NCI-H69 (cell line): ENCODE data around the gene CRHBP.
"Not testable (repeated sequence)": the region's sequence is repeated elsewhere in the genome, so short reads cannot be mapped to it uniquely, and the experiment has no call there.

ENCODE experiments used
- DNase-seq: peaks from one replicate; lab custom pipeline; 2025; lab: John Stamatoyannopoulos, UW

CRHBP gene

GRCh38 chr5:76952795-76953536 is at the start of gene CRHBP:
TSS of gene CRHBP (plus strand) at chr5:76953045. CDS start at chr5:76953135, 90 bp downstream.
- no peak for DNase-seq

DNA sequence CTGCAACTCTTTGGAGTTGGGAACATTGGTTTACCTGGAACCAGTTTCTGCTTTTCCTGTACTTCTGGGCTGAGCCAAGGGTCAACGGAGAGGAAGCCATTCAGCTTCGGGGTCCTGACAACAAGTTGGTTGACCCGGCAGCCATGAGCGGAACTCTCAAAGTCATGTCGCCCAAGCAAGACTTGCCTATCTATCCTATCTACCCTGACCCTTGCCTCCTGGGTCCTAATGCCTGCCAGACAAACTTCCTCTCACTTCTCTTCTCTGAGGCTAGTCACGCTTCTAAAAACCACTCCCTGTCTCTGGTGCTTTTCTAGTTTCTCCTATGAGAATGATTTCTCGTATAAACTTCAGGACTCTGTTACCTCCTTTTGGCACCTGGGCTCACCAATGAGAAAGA is 44.7 kb upstream of the CRHBP start:
- DNase-seq, result no peak

DNA sequence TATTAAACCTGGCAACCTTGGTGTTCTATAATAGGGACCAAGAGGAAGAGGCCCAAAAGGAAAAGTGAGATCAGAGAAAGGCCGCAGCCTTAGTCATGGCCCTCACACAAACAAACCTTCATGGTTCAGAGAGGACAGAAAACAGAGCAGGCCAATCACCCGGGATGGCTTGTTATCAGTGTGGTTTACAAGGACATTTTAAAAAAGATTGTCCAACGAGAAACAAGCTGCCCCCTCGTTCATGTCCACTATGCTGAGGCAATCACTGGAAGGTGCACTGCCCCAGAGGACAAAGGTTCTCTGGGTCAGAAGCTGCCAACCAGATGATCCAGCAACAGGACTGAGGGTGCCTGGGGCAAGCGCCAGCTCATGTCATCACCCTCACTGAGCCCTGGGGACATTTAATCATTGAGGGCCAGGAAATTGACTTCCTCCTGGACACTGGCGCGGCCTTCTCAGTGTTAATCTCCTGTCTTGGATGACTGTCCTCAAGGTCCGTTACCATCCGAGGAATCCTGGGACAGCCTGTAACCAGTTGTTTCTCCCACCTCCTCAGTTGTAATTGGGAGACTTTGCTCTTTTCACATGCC is 42.4 kb upstream of the CRHBP start:
- DNase-seq, result not testable (repeated sequence)

DNA sequence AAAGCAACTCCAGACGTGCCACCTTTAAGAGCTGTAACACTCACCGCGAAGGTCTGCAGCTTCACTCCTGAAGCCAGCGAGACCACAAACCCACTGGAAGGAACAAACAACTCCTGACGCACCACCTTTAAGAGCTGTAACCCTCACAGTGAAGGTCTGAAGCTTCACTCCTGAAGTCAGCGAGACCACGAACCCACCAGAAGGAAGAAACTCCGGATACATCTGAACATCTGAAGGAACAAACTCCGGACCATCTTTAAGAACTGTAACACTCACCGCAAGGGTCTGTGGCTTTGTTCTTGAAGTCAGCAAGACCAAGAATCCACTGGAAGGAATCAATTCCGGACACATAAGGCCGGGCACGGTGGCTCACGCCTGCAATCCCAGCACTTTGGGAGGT is 38.2 kb upstream of the CRHBP start:
- DNase-seq, result not testable (repeated sequence)

GRCh38 chr5:76918539-76918938 is 34.3 kb upstream of the CRHBP start:
- no peak for DNase-seq

DNA sequence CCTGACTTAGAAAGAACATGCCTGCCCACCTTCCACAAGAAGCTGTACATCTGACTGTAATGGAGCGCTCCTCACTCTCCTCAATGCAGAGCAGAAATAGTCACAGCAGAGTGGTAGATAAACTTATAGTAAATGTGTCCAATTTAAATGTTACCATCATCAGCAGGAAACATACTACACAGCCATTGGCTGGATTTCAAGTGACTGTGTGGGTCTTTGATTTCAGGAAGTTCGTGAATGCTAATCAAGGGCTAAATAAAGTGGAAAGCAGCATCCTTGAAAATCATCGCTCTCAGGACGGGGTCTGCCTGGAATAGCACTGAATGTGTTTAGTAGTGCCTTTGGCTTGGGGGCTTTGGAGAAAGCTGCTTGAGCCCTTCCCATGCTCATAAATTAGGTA is 32.4 kb upstream of the CRHBP start:
- no peak for DNase-seq

DNA sequence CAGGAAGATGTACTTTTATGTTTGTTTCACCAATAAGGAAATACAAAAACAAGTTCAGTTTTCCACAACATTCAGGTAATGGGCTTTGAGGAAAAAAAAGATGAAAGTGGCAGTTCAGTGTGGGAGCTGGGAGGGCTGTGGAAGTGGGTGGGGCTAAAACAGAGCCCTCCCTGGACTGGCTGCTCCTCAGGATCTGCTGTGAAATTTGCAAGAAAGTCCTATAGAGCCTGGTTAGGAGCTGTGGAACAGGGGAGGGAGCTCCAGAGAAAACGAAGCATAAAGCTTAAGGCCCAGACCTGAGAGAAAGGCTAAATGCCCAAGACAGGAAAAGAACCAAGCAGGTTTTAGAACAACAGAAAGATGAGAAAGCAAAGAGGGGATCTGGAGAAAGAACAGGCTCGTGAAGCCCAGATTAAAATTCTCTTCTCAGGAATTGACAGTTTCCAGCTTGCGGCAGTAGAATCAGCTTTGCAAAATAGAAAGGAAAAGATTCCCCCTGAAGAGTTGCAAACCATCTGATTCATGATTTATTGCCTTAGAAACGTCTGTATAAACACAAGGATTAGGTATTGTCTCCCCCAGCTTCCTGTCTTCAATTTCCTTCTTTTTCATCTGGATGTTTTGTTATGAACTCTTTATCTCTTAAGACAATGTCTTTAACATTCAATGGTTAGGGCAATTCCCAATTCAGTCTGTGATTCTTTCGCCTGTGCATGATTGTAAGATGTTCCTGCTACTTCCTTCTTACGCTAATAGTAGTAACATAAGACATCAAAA is 26.3 kb upstream of the CRHBP start:
- DNase-seq, result no peak

GRCh38 chr5:76927961-76928360 is 24.9 kb upstream of the CRHBP start:
- DNase-seq, result no peak

- no peak for DNase-seq
Measured at GRCh38 chr5:76930083-76930482, 22.8 kb upstream of the CRHBP start.

GRCh38 chr5:76938177-76938576 is 14.7 kb upstream of the CRHBP start:
- DNase-seq, result no peak

DNA sequence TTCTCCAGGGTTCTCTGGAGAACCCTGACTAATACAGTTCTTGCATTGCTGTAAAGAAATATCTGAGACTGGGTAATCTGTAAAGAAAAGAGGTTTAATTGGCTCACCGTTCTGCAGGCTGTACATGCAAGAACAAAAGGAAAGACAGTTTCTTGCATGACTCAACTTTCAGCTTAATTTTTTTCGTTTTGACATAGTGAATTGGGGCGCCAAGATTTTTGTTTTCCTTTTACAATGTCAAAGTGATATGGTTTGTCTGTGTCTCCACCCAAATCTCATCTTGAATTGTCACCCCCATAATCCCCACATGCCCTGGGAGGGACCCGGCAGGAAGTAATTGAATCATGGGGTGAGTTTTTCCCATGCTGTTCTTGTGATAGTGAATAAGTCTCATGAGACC is 11.8 kb upstream of the CRHBP start:
- no peak for DNase-seq

DNA sequence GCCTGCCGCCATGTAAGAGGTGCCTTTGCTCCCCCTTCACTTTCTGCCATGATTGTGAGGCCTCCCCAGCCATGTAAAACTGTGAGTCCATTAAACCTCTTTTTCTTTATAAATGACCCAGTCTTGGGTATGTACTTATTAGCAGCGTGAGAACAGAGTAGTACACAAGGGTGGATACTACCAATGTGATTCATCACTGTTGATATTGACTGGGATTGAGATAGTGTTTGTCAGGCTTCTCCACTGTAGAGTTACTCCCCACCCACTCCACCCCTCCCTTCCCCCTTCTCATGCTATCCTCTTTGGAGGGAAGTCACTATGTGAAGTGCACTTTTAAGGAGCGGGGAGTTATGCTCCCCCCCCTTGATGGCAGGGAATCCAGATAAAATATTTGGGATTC is 11.4 kb upstream of the CRHBP start:
- DNase-seq, result no peak

- peak; percentile 86 for DNase-seq
Measured at GRCh38 chr5:76942581-76942980, 10.3 kb upstream of the CRHBP start.

GRCh38 chr5:76943006-76943405 is 9.8 kb upstream of the CRHBP start:
- peak; percentile 81 for DNase-seq

GRCh38 chr5:76944638-76945037 is 8.2 kb upstream of the CRHBP start:
- no peak for DNase-seq

GRCh38 chr5:76945238-76945637 is 7.6 kb upstream of the CRHBP start:
- not testable (repeated sequence) for DNase-seq

DNA sequence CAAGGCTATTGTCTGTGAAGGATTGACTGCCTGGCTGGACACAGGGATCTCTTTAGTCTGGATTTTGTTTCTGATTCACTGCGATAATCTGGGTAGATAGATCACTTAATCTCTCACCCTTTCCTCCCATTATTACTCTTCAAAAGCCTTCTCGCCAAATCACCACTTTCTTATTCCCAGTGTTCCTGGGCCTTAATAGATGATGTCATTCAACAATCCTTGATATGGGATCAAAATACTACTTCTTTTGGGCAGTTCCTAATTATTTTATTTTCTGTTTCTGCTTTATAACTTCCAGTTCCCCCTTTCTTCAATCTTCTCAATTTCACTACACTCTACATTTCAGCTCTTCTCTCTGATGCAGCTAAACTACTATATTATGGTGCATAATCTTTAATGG is 6.8 kb upstream of the CRHBP start:
- no peak for DNase-seq

DNA sequence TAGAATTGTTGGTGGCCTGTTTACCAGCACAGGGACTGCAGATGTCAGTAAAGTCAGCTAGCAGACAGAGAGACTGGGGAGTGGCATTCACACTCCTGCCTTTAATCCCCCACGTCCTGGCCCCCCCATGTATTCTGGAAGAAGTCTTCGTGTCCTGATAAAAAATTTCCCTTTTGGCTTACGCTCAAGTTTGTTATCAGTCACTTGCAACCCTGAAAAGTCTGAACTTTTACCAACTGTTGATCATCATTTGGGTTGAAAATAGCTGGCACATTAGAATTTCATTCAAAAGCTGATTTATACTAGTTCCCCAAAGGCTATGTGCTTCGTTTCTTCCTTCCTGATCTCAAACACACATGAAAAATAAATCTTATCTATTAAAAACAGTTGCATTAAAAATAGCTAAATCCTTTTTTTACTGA is 5.8 kb upstream of the CRHBP start:
- no peak for DNase-seq

DNA sequence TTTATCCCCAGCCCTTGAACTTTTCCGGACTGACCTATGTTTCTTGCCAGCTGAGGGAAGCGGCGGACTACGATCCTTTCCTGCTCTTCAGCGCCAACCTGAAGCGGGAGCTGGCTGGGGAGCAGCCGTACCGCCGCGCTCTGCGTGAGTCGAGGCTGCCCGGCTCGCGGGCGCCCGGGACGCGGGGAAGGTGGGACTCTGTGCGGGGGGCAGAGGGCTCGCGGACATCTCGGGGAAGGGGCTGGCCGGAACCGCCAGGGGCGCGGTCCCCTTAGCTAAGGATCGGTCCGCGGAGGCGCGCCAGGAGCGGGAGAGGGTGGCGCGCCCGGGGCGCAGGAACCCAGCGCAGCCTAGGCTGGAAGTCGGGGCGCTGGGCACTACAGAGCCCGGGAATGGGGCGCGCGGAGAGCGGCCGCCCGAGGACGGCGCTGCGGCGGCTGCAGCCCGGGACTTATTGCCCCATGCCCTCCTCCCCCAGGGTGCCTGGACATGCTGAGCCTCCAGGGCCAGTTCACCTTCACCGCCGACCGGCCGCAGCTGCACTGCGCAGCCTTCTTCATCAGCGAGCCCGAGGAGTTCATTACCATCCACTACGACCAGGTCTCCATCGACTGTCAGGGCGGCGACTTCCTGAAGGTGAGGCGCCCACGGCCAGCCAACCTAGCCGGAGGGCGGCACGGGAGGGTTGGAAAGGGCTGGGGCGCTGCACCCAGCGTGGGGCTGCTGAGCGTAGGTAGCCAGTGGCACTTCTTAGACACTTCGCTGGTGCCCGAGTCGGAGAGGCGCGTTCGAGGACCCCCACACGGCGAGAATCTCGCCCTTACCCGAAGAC is 922 bp downstream of the CRHBP start:
- DNase-seq, result peak; percentile 50

DNA sequence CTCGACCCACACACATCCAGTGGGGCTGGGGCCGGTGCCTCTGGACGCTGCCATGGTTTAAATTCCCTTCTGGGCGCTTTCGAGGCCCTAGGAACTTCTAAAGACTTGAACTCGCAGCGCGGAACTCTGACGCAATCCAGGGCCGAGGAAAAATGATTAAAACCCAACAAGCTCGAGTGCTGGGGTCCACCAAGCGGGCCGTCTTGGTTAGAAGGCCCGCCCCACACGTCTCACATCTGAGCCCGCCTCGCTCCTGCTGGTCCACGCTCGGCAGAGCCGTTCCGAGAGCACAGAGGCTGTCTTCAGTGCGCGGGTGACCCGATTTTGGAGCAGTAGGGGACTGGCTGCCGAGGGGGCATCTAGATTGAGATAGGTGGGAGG is 1.5 kb downstream of the CRHBP start:
- DNase-seq, result no peak

DNA sequence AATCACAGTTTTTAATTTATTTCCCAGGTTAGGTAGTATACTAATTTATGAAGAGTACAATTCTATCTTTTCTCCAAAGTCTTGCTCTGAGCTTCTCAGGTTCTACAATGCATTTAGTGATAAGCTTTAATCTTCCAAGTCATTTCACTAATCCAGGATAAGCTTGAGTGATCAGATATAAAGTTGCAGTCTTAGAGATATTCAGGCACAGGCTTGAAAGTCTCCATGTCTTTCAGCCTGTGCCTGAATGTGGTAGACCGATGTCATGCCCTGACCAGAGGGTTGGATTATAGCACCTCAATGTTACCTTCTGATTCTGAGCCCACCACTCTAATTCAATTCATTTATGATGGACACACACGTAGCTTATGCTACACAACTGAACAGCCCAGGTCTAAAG is 3.2 kb downstream of the CRHBP start:
- no peak for DNase-seq
